ACC112 (cell line): ENCODE measurements around the gene DCP2.

ENCODE experiments used
- H2AFZ ChIP-seq: fragments of 200-600 bp; sonication (generic); one replicate; pipeline ENCODE4 v1.6.0; 2017; ENCODE audit warnings: antibody characterized with exemption, low read length; ENCODE audit not compliant: unreplicated experiment
- H3K27ac ChIP-seq: fragments of 200-600 bp; sonication (generic); 2 replicates; pipeline ENCODE4 v1.5.1; 2014; ENCODE audit warnings: low read depth, mild to moderate bottlenecking, antibody characterized with exemption, low read length, moderate library complexity
- H3K27me3 ChIP-seq: fragments of 200-600 bp; sonication (generic); 2 replicates; pipeline ENCODE4 v1.6.1; 2014; ENCODE audit warnings: mild to moderate bottlenecking, antibody characterized with exemption, low read length, moderate library complexity, mixed read lengths; ENCODE audit not compliant: insufficient read depth
- H3K36me3 ChIP-seq: fragments of 200-600 bp; sonication (generic); 2 replicates; pipeline ENCODE4 v1.6.1; 2016; ENCODE audit warnings: mild to moderate bottlenecking, antibody characterized with exemption, low read length, moderate library complexity, mixed read lengths; ENCODE audit not compliant: insufficient read depth
- H3K4me1 ChIP-seq: fragments of 200-600 bp; sonication (generic); one replicate; pipeline ENCODE4 v1.6.1; 2016; ENCODE audit warnings: low read length, mixed read lengths; ENCODE audit not compliant: insufficient read depth, unreplicated experiment, control insufficient read depth
- H3K4me3 ChIP-seq: fragments of 200-600 bp; sonication (generic); 2 replicates; pipeline ENCODE4 v1.5.1; 2014; ENCODE audit warnings: mild to moderate bottlenecking, low read depth, low read length
- H3K79me2 ChIP-seq: fragments of 200-600 bp; sonication (generic); one replicate; pipeline ENCODE4 v1.6.0; 2016; ENCODE audit warnings: low read length; ENCODE audit not compliant: control insufficient read depth, unreplicated experiment, insufficient read depth

DCP2 gene

DNA sequence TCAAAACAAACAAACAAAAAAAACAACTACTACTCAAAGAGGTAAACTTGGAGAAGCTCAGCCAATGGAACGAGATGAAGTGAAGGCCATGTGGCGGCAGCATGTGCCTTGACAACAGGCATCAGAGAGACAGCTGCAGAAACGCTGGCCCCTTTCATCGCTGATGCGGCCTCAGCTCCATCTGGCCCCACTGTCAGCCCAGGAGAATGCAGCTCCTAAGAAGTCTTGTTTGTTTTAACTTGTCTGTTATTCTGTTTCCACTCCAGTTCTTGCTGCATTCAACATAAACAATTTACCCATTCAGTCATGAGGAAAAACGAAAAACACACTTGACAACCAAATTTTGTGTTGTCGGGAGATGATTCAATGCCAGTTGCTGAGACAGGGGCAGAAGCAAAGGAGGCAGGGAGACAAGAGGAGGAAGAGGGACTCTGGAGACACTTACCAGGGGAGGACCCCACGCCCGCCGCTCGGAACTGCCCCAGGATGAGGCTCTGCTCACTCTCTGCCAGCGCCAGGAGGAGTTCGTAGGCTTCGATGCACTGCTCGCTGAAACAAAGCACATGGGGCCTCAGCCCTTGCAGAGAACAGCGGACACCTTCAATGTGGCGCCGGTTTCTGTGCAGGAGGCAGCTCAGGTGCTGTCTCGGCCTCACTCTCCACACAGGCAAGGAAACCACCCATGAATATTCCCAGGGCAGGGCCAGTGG is 91.2 kb downstream of the DCP2 start:
- Histone ChIP-seq H3K27me3 (no peaks in the 10 kb centered on the region), H3K4me1 (peaks cover 5% of the 10 kb centered on the region), H2AFZ (no peak overlapping the region), H3K27ac (no peak overlapping the region), H3K79me2 (no peaks in the 10 kb centered on the region), H3K36me3 (no peaks in the 10 kb centered on the region), H3K4me3 (no peak overlapping the region)

DNA sequence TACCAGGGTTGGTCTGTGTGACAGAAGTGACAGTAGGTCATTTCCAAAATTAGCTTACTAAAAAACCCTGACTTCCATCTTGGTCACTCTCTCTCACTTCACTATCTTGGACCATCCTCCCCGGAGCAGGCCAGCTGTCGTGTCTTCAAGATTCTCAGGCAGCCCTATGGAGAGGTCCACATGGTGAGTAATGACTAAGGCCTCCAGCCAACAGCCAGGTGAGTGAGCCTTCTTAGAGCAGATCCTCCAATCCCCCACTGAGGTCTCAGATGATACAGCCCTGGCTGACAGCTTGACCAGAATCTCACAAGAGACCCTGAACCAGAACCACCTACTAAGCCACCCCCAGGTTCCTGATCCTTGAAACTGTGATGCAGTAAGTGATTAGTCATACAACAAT is 92.0 kb downstream of the DCP2 start:
- Histone ChIP-seq H3K4me3 (no peak overlapping the region), H3K27ac (no peak overlapping the region), H3K79me2 (no peaks in the 10 kb centered on the region), H3K4me1 (peaks cover 4% of the 10 kb centered on the region), H3K36me3 (no peaks in the 10 kb centered on the region), H3K27me3 (no peaks in the 10 kb centered on the region), H2AFZ (no peak overlapping the region)
